ENCODE measurements around the gene SLC13A4. TPM values are rescaled to one million over a fixed set of nuclear protein-coding genes. Genes with fewer than 3 reads are reported as not detected.
"Not testable (repeated sequence)": the region's sequence is repeated elsewhere in the genome, so short reads cannot be mapped to it uniquely, and the experiment has no call there.

The SLC13A4 gene
- polyA plus RNA-seq, 1 donor, result 3.8 TPM

DNA sequence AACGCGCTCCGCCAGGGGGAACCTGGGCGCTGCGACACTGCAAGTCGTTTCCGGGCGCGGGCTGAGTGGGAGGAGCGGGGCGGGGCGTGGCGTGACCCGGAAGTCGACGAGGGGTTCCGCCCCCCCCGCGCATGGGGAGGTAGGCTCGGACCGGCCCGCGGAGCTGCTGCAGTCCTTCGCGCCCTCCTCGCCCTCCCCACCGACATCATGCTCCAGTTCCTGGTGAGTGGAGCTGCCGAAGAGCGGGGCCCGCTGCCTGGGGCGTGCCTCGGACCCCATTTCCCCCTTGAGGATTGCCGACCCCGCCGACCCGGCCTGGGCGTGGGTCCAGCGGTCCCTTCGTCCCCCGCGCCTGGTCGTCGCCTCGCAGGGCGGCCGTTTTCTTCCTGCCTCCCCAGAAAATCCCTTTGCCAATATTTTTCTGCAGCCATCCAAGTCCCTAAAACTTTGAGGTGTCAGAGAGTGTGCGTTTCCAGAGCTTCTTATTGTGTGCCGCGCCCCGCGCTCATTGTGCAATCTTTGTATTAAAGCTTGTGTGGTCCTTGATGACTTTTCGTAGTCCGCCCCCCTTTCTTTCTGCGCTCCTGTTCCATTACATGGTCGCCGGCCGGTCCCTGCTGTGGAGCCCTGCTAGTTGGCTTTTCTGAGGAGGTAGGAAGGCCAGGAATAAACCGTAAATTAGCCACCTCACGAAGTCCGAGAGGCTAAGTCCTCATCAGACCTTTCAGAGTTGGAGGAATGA, 65.4 kb downstream of the SLC13A4 start, which contains the start of gene STMP1:
Gene STMP1 (plus strand): TSS at position 142 of the 742 bp plus-strand sequence.
- DNase-seq, result peak; percentile 96

DNA sequence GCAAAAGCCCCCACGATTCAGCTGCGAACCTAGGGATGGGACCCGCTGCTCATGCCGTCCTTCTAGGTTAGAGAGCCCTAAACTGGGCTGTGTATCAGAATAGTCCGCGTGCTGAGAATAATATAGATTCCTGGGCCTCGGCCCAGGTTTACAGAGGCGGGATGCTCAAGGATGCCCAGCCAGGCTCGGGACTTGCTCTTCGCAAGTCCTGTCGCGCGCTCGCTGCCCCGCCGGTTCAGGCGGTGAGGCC, 65.9 kb downstream of the SLC13A4 start:
- no peak for DNase-seq

DNA sequence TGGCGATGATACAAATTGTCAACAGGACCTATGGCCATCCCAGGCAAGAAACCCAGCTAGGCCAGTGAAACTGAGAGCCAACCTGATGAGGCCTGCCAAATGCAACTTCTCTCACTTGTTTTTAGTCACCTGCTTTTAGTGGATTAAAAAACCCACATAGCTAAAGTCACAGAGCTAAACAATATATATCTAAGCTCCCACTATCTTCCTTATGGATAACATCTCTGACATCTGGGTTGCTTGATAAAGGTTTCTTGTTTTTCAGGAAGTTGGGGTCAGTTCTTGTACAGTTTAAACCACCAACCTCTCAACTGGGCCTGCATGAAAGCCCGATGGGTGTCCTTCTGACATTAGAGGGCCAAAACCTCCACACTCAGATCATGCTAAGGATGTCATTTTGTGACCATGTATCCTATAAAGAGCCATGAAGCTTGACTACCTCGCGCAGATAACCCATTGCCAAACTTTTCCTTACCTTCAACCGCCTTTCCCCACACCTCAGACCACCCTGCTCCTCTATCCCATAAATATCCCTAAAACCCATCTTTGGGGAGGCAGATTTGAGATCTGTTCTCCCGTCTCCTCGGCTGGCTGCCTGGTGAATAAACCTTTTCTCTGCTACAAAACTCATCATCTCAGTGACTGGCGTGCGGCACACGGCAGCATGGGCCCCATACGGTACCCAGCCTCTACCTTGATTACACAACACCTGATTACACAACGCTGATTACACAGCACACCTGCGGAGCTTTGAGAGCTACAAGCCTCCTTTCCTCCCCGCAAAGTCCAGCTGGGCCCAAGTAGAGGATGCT, 66.5 kb downstream of the SLC13A4 start:
- DNase-seq, result no peak

DNA sequence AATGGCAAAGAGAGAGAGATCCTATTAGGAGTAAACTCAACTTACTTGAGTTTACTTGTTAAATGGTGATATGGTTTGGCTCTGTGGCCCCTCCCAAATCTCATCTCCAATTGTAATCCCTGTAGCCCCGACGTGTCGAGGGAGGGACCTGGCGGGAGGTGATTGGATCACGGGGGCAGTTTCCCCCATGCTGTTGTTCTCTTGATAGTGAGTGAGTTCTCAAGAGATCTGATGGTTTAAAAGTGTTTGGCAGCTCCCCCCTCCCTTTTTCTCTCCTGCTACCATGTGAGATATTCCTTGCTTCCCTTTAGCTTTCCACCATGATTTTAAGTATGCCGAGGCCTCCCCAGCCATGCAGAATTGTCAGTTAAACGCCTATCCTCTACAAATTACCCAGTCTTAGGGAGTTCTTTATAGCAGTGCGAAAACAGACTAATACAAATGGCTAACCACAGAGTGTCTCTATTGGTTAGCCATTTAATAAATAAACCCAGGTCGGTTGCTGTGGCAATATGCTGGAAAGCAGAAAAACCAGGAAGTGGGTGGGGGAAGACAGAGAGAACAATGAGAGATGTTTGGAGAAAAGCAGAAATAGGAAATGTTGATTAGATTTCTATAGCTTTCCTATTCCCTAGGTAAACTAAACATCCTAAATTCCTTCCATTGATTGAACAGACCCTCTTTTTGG, 68.7 kb downstream of the SLC13A4 start:
- DNase-seq, result no peak

DNA sequence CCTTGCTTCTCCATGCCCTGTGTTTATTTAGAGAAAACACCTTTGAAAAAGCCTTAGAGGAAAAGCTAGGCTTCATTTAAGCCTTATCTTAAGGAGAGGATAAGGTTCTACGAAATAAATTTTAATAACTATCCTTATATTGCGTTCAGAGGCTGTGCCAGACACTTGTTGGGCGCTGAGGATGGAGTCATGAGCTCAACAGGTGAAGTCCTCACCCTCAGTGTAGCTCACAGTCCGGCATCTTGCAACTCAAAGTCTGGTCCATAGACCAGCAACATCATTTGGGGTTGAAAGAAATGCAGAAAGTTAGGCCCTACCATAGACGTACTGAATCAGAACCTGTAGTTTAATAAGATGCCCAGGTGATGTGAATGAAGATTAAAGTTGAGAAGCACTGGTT, 69.4 kb downstream of the SLC13A4 start:
- no peak for DNase-seq

DNA sequence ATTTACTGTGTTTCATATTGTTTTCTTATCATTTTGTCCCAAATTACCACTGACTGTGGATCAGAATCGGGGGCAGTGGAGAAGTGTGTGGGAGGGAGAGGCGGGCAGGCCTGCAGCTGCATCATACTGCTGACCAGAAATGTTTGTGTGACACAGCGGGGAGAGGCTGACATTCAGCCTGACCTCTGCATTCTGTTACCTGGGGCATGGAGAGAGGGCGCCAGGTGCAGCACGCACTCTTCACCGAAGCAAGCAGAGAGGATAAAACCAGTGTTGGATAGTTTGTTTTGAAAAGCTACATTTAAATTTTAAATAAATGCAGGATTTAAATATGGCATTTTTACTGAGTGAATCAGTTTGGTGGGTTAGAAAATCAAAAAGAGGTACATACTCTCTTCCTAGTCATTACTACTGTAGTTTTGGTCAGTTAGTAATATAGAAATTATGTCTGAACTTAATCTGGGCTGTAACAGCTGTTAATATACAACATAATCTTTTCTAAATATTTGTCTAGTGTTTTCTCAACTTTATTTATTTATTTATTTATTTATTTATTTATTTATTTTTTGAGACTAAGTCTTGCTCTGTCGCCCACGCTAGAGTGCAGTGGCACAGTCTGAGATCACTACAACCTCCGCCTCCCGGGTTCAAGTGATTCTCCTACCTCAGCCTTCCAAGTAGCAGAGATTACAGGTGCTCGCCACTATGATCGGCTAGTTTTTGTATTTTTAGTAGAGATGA, 74.5 kb downstream of the SLC13A4 start:
- no peak for DNase-seq

DNA sequence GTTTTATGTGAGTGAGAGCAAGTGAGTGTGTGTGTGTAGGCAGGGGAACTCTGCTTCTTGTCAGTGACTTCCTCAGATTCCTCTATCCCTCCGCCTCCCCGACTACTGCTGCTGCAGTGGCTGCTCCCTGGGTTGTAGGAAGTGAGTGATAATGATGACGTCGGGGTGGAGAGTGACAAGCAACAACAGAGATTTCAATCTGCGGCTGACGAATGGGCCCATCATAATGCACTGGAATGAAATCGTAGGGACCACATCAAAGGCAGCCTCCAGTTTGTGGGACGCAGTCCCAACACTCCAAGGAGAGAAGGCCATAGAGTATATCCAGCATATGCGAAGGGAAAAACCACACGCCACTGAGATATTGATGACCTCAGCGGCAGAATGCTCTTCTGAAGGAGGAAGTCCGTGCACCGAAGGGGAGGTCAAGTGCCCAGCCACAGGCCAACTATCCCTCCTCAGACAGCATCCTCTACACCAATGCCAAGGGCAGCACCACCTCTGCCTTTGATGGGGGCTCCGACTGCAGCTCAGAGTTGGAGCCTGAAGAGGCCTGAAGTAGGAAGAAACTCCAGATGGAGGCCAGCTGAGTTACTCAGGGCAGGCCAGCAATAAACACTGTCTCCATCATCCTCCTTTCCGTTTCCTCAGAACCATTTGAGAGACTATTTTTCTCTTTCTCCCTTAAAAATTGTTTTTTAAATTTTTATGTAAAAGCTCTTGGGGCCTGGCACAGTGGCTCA, 77.0 kb downstream of the SLC13A4 start:
- DNase-seq, result no peak

DNA sequence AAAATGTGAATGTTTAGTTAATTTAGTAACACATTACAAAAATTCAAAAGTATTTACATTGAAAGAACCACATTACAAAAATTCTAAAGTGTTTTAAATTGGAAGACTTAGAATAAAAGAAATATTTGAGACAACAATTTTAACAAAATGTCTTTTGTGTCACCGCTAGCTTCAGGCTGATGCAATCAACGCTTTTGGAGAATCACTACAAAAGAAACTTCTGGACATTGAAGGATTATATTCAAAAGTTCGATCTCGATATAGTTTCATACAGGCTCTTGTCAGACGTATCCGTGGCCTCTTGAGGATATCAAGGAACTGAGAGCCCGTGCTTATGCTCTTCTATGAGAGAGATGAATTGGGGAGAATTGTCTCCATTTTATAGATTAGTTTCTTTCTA, 79.8 kb downstream of the SLC13A4 start:
- DNase-seq, result no peak

DNA sequence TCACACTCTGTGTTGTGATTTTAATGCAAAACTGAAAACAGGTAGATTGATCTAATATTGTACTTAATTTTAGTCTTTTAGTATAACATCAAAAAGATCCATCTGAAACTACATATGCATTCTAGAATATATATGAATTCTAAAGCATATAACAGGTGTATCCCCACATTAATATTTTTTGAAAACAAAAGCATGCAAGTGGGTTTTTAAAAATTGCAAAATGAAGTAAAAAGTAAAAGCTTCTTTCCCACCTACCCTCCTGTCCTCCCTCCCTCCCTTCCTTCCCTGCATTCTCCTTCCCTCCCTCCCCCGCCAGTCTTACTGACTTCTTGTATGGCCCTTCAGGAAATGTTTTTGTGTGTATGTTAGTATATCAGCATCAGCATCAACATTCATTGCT, 80.2 kb downstream of the SLC13A4 start:
- no peak for DNase-seq

DNA sequence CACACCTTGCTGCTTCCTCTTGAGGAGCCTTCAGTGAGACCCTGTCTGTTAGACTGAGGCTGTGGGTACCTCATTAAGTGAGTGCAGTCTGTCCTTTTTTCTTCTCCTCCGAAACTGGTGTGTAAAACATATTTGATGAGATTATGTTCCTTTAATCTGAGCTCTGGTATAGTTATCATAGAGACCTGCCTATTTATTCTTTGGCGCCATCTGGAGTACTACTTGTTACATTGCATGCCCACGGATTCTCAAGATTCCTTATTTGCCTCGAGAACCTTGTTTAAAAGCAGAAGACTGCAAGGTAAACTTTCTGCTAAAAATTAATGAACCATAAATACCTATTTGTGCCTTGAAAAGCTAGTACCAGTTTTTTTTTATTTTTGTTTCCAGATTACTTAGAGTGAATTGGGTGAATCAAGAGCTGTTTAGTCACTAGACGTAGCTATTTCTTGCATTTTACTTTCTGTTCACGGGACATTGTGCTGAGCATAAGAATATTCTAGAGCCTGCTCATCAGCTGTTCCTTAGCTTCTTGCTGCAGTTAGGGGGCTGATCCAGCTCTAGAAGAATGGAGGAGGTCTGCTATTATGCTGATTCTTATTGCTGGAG, 82.6 kb downstream of the SLC13A4 start:
- peak; percentile 31 for DNase-seq

DNA sequence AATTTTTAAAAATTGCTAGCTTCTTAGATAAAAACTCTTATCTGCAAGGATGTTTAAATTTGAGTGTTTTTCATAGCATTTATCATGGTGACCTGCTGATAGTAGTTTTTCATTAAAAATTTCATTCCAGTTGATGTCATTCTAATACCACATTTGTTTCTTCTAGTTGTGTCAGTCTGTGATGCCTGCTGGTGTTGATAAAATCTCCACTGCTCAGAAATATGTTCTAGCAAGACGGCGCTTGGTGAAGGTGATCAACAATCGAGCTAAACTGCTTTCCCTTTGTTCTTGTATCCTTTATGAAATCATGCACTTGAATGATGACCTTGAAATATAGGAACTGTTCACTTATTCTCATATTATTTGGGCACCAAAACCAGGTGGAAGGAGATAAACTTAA, 83.3 kb downstream of the SLC13A4 start:
- DNase-seq, result no peak

DNA sequence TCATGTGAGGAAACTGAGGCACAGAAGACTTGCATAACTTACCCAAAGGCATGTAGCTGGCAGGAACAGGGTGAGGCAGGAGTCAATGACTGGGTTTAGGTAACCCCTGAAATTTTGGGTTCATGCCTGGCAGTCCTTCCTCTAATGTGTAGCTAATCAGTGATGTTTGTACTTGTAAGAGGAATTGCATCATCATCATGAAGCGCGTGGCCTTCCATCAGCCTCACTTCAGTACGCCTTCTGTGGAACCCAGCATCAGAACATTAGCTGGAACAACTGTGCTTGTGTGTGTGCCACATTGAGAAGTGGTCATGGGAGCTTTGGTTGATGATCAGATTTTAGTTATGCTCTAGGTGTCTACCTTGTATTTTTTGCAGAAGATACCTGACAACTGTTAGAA, 83.8 kb downstream of the SLC13A4 start:
- DNase-seq, result no peak

DNA sequence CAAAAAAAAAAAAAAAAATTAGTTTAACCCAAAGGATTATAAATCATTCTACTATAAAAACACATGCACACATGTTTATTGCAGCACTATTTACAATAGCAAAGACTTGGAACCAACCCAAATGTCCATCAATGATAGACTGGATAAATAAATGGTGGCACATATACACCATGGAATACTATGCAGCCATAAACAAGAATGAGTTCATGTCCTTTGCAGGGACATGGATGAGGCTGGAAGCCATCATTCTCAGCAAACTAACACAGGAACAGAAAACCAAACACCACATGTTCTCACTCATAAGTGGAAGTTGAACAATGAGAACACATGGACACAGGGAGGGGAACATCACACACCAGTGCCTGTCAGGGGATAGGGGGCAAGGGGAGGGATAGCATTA, 88.3 kb downstream of the SLC13A4 start:
- not testable (repeated sequence) for DNase-seq

DNA sequence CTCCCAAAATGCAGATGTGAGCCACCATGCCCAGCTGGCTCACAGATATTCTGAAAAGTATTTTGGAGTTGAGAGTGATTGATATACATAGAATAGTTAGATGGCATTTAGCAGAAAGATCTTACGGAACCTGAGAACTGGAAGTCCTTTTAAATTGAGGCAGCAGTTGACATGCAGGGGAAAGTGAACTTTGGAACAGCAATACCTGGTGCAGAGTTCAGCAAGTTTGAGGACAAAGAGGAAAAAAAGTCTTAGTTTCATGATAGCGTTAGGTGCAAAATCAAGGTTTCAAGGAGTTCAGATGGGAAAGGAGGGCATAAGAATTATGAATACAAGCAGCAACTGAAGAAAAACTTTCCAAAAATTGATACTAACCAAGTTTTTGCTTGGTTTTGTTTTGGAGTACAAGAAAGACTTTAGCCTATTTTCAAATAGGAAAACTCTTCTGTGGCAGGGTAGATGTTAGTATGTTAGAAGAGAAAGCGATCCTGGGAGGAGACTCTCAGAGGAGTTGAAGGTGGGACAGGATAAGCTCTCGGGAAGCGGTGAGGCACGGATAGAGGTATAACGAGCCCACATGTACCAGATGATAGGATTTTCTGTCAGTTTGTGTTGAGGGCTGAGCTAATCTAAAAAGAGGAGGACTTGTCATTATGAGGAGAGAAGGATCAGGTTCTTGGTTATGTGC, 93.7 kb downstream of the SLC13A4 start:
- DNase-seq, result no peak

Other genes starting within 250 kb of the SLC13A4 start
- gene CNOT4, start 218.1 kb downstream of the SLC13A4 start, polyA plus RNA-seq (ENCODE audit: insufficient read length), result 25.2 TPM
- 29.6 TPM for gene NUP205, start 170.3 kb downstream of the SLC13A4 start, polyA plus RNA-seq (ENCODE audit: insufficient read length)
- 49.1 TPM for gene STMP1, start 65.7 kb downstream of the SLC13A4 start, polyA plus RNA-seq (ENCODE audit: insufficient read length)
- gene FAM180A, start 20.6 kb upstream of the SLC13A4 start, polyA plus RNA-seq (ENCODE audit: insufficient read length), result not detected
- gene MTPN, start 249.2 kb upstream of the SLC13A4 start, polyA plus RNA-seq (ENCODE audit: insufficient read length), result 100 TPM

Measured in hindlimb muscle (tissue), 1 donor.